GM12801 (cell line): ENCODE data around the gene IFI27L1.

Source experiments
- TF ChIP-seq, protein P1 (sequence below): IDR thresholded peaks from one replicate; pipeline ENCODE4 v1.5.1; 2011; ENCODE audit warnings: control low read depth; ENCODE audit not compliant: insufficient read length; ENCODE audit errors: extremely low read depth

The IFI27L1 gene, protein sequence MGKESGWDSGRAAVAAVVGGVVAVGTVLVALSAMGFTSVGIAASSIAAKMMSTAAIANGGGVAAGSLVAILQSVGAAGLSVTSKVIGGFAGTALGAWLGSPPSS

DNA sequence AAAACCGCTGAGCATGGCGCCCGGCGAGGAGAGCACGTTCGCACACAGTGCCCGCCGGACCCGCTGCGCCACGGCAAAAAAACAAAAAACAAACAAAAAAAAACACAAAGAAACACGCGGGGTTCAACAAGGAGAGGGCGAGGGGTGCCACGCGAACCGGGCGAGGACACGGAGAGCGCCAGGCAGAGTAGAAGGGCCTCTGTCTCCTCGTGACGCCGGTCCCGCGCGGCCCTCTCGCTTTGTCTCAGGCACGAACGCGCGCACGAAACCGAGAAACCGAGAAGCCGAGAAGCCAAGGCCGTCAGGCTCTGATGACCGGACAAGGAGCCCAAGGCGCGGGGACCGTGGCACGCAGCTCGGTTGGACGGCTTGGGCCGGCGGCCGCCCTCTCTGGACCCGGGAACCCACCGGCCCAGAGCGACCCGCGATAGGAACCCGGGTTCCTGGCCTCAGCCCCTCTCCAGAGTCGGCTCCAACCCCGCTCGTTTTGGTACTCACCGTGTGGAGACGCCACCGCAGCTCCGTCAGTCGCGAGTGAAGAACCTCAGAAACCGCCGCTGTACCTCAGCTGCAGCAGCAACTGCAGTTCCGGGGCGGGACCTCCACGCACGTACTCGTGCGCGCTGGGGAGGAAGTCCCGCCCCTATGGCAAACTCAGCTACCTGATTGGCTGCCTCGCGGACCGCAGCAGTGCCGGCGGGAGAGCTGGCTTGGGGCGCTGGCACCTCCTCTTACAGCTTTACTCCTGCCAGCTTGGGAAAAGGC, at the start of gene IFI27L1, which contains the start of gene DDX24:
IFI27L1 (plus strand) TSS at position 690 of the 765 bp plus-strand sequence. CDS start 15,628 bp downstream, outside the sequence.
DDX24 (minus strand) TSS at position 582 of the 765 bp plus-strand sequence. CDS start 1,460 bp downstream, outside the sequence.
- TF ChIP-seq, protein P1, sequence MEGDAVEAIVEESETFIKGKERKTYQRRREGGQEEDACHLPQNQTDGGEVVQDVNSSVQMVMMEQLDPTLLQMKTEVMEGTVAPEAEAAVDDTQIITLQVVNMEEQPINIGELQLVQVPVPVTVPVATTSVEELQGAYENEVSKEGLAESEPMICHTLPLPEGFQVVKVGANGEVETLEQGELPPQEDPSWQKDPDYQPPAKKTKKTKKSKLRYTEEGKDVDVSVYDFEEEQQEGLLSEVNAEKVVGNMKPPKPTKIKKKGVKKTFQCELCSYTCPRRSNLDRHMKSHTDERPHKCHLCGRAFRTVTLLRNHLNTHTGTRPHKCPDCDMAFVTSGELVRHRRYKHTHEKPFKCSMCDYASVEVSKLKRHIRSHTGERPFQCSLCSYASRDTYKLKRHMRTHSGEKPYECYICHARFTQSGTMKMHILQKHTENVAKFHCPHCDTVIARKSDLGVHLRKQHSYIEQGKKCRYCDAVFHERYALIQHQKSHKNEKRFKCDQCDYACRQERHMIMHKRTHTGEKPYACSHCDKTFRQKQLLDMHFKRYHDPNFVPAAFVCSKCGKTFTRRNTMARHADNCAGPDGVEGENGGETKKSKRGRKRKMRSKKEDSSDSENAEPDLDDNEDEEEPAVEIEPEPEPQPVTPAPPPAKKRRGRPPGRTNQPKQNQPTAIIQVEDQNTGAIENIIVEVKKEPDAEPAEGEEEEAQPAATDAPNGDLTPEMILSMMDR, result no peak

DNA sequence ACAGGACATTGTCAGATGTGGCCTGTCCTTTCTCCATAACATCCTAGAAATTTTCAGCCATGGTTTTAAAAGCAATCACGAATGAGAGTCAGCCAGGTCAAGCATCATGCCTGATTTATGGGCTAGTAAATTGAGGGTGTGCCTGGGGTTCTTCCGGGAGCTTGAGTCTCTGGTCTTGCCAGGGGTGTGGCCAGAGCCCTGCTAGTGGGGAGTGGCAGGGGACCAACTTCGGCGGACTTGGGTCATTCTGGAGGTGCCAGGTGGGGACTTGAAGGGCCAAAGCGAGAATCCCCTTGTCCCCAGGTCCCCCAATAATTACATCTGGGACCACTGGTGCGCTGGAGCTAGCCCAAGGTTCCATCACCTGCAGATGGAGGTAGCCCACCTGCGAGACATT, 49.2 kb upstream of the IFI27L1 start:
- TF ChIP-seq, protein P1, result no peak

DNA sequence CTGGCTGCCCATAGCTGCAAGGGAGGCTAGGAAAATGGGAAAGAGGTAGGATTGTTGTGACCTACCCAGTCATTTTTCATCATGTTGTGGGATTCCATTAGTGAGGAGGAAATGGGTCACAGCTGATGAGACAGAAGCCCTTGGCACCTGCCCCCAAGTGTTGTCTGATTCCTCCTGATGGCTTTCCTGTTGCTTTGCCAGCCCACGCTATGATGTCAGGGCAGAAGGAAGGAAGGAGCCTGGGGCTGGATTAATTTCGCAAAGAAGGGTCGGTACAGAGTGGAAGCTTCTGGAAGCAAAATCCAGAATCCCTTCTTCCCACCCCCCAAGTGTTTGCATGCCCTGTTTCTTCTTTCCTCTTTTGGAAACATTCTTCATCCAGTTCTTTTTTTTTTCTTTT, 46.2 kb upstream of the IFI27L1 start:
- TF ChIP-seq, protein P1, result no peak

DNA sequence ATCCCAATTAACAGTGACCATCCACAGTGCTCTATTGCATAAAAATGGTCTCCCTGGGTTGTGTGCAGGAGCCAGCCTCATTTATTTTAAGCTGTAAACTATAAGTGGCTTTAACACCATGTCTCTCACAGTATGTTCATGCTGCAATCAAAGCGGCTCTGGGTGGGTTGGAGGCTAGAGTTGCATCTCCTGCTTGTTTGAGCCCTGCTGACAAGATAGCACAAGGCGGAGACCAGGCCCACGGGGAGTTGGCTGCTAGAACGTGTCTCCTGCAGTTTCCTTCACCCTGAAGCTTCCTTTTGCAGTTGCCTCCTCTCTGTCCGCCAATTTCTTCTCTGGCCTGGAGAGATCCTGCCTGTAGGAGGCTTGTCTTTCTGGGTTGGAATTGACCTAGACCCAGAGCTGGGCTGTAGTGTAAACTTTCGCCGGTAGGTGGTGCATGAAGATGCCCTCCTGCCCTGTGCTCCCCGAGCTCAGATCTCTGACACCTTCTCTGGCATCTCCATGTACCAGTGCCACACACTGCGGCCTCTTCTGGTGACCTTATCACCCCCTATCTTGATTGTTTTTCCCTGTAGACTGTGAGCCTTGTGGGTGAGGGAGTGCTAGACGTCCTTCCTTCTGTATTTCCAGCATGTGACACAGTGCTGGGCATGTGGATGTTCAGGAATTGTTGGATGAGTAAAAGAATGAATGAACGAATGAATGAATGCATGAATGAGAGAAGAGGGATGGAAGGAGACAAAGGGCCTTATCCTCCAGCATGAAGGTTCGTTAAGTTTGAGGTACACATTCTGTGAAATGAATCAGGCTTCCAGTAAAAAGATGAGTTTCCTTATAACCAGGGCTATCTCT, 44.6 kb upstream of the IFI27L1 start:
- TF ChIP-seq, protein P1, result no peak

DNA sequence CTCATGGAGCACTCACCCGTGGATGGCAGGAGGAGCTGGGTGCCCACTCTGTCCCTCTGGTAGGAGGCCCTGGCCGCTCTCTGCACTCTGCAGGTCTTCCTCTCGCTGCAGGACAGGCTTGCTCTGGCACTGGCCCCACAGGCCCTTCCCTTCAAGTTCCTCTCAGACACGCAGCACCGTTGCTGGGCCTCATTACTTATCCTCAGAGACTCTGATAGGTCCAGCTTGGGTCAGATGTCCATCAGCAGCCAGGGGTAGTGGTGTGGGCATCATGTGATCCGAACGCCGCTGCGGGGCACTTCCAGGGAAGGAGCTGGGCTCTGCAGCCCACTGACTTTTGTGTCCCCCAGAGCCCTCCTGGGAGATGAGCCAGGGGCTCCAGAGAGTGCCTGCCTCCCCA, 43.2 kb upstream of the IFI27L1 start:
- TF ChIP-seq, protein P1, result no peak

DNA sequence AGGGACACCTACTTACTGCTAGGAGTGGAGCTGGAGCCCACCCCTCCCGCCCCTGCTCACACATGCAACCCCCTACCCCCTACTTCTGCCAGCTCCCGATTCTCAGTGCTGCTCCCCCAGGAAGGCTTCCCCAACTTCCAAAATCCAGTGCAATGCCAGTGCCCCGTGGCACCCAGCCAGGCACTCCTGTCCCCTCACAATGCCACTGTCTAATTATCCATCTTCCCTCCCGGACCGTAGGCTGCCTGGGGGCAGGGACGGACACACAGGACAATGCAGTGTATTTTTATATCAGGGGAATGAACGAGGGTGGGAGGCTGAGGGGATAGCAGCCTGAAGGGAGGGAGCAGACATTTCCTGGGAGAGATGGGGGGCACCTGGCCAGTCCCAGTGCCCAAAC, 42.6 kb upstream of the IFI27L1 start:
- TF ChIP-seq, protein P1, result no peak
